ENCODE data around the gene ZNF304. TPM values are rescaled to one million over a fixed set of nuclear protein-coding genes. Genes with fewer than 3 reads are reported as not detected.

ZNF304 gene
- total and polyA plus RNA-seq, 2 of the 13 experiments (the other 11 are each of a cell fraction or from before 2014, with no cell fraction given): 3.4 to 8.0 TPM

DNA sequence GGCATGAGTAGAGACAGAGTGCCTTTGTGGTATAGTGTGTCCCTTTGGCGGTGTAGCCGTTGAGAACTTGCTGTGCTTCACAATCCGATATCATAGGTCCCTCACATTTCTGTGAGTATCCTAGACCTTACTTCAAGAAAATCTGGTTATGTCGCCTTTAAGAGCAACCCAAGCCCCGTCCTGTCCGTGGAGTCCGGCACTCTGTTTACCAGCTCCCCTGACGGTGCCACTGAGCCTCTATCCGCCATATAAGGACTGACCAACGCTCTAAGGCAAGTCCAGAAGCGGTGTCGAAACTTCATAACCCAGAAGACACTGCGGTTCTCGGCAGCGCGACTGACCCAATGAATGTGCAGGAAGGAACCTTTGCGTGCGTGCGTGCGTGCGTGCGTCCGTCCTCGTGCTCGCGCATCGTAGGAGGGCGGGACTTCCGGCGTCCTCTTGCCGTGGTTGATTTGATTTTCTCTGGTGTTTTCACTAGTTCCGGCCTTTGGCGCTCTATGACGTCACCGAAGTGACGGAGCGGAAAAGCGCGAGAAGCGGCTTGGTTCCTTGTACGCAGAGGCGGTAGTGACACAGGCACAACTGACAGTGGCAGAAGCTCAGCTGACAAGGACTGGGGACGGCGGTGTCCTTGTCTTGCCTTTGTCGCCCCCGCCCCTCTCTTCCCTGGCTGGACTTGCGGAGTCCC is 12.1 kb downstream of the ZNF304 start, which contains the start of the genes TRAPPC2B and ZNF547 (continued):
- TF ChIP-seq, protein P1, sequence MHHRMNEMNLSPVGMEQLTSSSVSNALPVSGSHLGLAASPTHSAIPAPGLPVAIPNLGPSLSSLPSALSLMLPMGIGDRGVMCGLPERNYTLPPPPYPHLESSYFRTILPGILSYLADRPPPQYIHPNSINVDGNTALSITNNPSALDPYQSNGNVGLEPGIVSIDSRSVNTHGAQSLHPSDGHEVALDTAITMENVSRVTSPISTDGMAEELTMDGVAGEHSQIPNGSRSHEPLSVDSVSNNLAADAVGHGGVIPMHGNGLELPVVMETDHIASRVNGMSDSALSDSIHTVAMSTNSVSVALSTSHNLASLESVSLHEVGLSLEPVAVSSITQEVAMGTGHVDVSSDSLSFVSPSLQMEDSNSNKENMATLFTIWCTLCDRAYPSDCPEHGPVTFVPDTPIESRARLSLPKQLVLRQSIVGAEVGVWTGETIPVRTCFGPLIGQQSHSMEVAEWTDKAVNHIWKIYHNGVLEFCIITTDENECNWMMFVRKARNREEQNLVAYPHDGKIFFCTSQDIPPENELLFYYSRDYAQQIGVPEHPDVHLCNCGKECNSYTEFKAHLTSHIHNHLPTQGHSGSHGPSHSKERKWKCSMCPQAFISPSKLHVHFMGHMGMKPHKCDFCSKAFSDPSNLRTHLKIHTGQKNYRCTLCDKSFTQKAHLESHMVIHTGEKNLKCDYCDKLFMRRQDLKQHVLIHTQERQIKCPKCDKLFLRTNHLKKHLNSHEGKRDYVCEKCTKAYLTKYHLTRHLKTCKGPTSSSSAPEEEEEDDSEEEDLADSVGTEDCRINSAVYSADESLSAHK (CRISPR knock-in tag; IDR thresholded peaks at IDR 0.05; ENCODE audit: borderline replicate concordance): no peak
- no peak for TF ChIP-seq ZNF549 (CRISPR knock-in tag; IDR thresholded peaks at IDR 0.05)
- no peak for TF ChIP-seq ZNF282 (IDR thresholded peaks at IDR 0.05; ENCODE audit: partially characterized antibody)
- no peak for TF ChIP-seq ZSCAN20 (CRISPR knock-in tag; IDR thresholded peaks at IDR 0.05; ENCODE audit: borderline replicate concordance)
- TF ChIP-seq ZIK1 (CRISPR knock-in tag; IDR thresholded peaks at IDR 0.05; ENCODE audit: borderline replicate concordance, low read depth): 0 out of 2 replicates have a peak, but pooled peaks have one; percentile 50
- no peak for TF ChIP-seq ZNF670 (CRISPR knock-in tag; IDR thresholded peaks at IDR 0.05; ENCODE audit: borderline replicate concordance)
- TF ChIP-seq GABPA (IDR thresholded peaks at IDR 0.05; ENCODE audit: low read depth, low read length): peak; percentile 94
- TF ChIP-seq GABPA (CRISPR knock-in tag; IDR thresholded peaks at IDR 0.05; ENCODE audit: low read depth): peak; percentile 99
- TF ChIP-seq ARHGAP35 (CRISPR knock-in tag; IDR thresholded peaks at IDR 0.05; ENCODE audit: borderline replicate concordance): no peak
- TF ChIP-seq, protein P2, sequence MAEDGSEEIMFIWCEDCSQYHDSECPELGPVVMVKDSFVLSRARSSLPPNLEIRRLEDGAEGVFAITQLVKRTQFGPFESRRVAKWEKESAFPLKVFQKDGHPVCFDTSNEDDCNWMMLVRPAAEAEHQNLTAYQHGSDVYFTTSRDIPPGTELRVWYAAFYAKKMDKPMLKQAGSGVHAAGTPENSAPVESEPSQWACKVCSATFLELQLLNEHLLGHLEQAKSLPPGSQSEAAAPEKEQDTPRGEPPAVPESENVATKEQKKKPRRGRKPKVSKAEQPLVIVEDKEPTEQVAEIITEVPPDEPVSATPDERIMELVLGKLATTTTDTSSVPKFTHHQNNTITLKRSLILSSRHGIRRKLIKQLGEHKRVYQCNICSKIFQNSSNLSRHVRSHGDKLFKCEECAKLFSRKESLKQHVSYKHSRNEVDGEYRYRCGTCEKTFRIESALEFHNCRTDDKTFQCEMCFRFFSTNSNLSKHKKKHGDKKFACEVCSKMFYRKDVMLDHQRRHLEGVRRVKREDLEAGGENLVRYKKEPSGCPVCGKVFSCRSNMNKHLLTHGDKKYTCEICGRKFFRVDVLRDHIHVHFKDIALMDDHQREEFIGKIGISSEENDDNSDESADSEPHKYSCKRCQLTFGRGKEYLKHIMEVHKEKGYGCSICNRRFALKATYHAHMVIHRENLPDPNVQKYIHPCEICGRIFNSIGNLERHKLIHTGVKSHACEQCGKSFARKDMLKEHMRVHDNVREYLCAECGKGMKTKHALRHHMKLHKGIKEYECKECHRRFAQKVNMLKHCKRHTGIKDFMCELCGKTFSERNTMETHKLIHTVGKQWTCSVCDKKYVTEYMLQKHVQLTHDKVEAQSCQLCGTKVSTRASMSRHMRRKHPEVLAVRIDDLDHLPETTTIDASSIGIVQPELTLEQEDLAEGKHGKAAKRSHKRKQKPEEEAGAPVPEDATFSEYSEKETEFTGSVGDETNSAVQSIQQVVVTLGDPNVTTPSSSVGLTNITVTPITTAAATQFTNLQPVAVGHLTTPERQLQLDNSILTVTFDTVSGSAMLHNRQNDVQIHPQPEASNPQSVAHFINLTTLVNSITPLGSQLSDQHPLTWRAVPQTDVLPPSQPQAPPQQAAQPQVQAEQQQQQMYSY (CRISPR knock-in tag; IDR thresholded peaks at IDR 0.05): peak; percentile 95
- no peak for TF ChIP-seq ZNF678 (CRISPR knock-in tag; IDR thresholded peaks at IDR 0.05)
- TF ChIP-seq, protein P3, sequence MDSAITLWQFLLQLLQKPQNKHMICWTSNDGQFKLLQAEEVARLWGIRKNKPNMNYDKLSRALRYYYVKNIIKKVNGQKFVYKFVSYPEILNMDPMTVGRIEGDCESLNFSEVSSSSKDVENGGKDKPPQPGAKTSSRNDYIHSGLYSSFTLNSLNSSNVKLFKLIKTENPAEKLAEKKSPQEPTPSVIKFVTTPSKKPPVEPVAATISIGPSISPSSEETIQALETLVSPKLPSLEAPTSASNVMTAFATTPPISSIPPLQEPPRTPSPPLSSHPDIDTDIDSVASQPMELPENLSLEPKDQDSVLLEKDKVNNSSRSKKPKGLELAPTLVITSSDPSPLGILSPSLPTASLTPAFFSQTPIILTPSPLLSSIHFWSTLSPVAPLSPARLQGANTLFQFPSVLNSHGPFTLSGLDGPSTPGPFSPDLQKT (CRISPR knock-in tag; IDR thresholded peaks at IDR 0.05; ENCODE audit: borderline replicate concordance): no peak
- TF ChIP-seq, protein P4, sequence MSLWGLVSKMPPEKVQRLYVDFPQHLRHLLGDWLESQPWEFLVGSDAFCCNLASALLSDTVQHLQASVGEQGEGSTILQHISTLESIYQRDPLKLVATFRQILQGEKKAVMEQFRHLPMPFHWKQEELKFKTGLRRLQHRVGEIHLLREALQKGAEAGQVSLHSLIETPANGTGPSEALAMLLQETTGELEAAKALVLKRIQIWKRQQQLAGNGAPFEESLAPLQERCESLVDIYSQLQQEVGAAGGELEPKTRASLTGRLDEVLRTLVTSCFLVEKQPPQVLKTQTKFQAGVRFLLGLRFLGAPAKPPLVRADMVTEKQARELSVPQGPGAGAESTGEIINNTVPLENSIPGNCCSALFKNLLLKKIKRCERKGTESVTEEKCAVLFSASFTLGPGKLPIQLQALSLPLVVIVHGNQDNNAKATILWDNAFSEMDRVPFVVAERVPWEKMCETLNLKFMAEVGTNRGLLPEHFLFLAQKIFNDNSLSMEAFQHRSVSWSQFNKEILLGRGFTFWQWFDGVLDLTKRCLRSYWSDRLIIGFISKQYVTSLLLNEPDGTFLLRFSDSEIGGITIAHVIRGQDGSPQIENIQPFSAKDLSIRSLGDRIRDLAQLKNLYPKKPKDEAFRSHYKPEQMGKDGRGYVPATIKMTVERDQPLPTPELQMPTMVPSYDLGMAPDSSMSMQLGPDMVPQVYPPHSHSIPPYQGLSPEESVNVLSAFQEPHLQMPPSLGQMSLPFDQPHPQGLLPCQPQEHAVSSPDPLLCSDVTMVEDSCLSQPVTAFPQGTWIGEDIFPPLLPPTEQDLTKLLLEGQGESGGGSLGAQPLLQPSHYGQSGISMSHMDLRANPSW (CRISPR knock-in tag; IDR thresholded peaks at IDR 0.05; ENCODE audit: borderline replicate concordance): peak; percentile 65; the same call in 1 of the 2 replicates
- TF ChIP-seq ZNF780A (CRISPR knock-in tag; IDR thresholded peaks at IDR 0.05): no peak
- no peak for TF ChIP-seq ZNF256 (CRISPR knock-in tag; conservative IDR thresholded peaks at IDR 0.05)
- no peak for TF ChIP-seq STAG1 (CRISPR knock-in tag; IDR thresholded peaks at IDR 0.05)
- TF ChIP-seq ZNF7 (CRISPR knock-in tag; IDR thresholded peaks at IDR 0.05): no peak
- peak; percentile 85; the same call in 1 of the 2 replicates for TF ChIP-seq ZNF44 (CRISPR knock-in tag; IDR thresholded peaks at IDR 0.05)
- TF ChIP-seq BORCS8-MEF2B (CRISPR knock-in tag; IDR thresholded peaks at IDR 0.05): peak; percentile 4; the same call in 1 of the 2 replicates
- no peak for TF ChIP-seq ZNF75D (CRISPR knock-in tag; IDR thresholded peaks at IDR 0.05; ENCODE audit: borderline replicate concordance)

All from HepG2 (cell line).